Left forelimb (tissue), 1 donor: ENCODE measurements around the gene FAM237A.

ENCODE experiments used
- DNase-seq: peaks from one replicate; pipeline ENCODE4 v3.0.0-alpha.2; 2018; ENCODE audit warnings: low spot score

FAM237A gene

GRCh38 chr2:206688990-206689389 lies 46.7 kb downstream of the FAM237A start:
- DNase-seq = no peak

DNA sequence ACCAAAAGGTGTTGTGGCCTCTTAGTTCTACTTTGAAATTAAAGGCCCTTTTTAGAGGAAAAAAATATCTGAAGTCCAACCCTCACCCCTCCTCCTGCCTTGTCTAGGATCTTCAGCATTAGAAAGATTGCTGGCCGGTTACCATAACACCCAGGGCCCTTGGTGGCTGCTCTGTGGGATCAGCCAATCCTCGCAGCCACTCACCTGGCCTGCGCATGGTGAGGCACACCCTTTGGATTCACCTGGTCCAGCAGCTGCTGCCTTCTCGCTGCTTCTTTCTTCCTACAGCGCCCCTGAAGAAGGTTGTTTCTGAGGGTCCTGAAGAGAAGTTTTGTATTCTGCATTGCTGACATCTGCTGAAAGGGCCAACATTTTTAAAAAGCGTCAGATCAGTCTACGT lies 50.7 kb downstream of the FAM237A start:
- DNase-seq = no peak

GRCh38 chr2:206693399-206694137 lies 51.3 kb downstream of the FAM237A start:
- no peak for DNase-seq

DNA sequence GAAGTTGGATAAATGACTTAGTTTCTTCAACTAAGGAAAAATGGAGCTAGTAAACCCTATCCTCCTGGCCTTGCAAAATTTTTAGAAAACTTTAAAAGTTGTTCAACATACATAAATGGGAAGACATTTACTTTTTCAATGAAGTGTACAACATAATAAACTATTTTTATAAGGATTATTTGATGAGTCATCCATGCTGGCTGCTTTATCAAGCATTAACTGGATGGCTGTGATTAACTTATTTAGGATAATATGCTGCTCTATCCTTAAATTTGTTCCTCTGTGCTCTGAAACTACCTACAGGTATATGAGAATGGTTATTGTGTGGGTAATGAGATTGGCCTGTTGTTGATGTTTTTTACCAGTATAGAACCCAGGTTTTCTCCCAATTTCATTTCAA lies 54.6 kb downstream of the FAM237A start:
- no peak for DNase-seq

GRCh38 chr2:206698811-206699210 lies 56.5 kb downstream of the FAM237A start:
- DNase-seq = no peak
